PC-3 (cell line): ENCODE data around the gene TEX44.

ENCODE experiments used
- EZH2 ChIP-seq: fragments of 300-600 bp; sonication (generic); IDR thresholded peaks from one replicate; pipeline ENCODE4 v1.6.1; 2017; ENCODE audit warnings: antibody characterized with exemption, mild to moderate bottlenecking, low read length; ENCODE audit not compliant: unreplicated experiment
- EZH2phosphoT487 ChIP-seq: fragments of 300-600 bp; sonication (generic); IDR thresholded peaks from 2 replicates; pipeline ENCODE4 v1.6.1; 2018; ENCODE audit warnings: mild to moderate bottlenecking, antibody characterized with exemption, low read length, borderline replicate concordance
- TF ChIP-seq, protein P1 (sequence below): fragments of 300-600 bp; sonication (generic); conservative IDR thresholded peaks from 2 replicates; pipeline ENCODE4 v1.5.1; 2017; ENCODE audit warnings: antibody characterized with exemption, low read depth, mild to moderate bottlenecking, low read length

DNA sequence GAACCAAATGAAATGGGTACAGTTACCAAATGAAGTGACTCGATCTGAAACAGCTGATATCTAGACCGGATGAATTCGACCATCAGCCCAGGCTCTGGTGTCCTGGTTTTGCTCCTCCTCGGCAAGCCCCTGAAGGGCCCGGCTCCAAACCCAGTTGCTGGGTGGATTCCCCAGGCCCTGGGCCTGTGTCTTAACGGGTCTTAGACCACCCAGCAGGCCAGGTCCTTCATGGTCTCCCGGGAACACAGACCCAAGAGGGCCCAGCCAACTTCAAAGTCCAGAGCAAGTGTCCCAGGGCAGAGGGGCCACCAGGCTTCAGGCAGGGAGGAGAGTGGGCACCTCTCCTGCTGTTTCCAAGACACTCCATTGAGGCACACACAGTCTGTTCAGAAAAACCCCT is 35.7 kb upstream of the TEX44 start:
- TF ChIP-seq, protein P1, sequence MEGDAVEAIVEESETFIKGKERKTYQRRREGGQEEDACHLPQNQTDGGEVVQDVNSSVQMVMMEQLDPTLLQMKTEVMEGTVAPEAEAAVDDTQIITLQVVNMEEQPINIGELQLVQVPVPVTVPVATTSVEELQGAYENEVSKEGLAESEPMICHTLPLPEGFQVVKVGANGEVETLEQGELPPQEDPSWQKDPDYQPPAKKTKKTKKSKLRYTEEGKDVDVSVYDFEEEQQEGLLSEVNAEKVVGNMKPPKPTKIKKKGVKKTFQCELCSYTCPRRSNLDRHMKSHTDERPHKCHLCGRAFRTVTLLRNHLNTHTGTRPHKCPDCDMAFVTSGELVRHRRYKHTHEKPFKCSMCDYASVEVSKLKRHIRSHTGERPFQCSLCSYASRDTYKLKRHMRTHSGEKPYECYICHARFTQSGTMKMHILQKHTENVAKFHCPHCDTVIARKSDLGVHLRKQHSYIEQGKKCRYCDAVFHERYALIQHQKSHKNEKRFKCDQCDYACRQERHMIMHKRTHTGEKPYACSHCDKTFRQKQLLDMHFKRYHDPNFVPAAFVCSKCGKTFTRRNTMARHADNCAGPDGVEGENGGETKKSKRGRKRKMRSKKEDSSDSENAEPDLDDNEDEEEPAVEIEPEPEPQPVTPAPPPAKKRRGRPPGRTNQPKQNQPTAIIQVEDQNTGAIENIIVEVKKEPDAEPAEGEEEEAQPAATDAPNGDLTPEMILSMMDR, result no peak
- no peak for TF ChIP-seq EZH2phosphoT487
- TF ChIP-seq EZH2, result no peak
